Activated CD4-positive, alpha-beta memory T cell treated with anti-CD3 and anti-CD28 coated beads for 36 hours (primary cell): ENCODE results near the gene WFS1. TPM values are rescaled to one million over a fixed set of nuclear protein-coding genes. Genes with fewer than 3 reads are reported as not detected.

Experiments
- CTCF ChIA-PET: fragments of 350-600 bp; sonication (Branson Sonifier 250); formaldehyde crosslinking; loops from one replicate; lab custom pipeline; 2021; ENCODE audit warnings: antibody characterized with exemption, inconsistent platforms; lab: Charles Lee
- POLR2A ChIA-PET: fragments of 350-600 bp; sonication (Branson Sonifier 250); formaldehyde crosslinking; loops from one replicate; lab custom pipeline; 2021; ENCODE audit warnings: antibody characterized with exemption; lab: Charles Lee
- DNase-seq: peaks from one replicate; pipeline ENCODE4 v3.0.0-alpha.2; 2020
- H3K27ac Mint-ChIP-seq: one replicate; pipeline ENCODE4 v1.8.0; 2021; ENCODE audit warnings: mixed read lengths
- H3K27me3 Mint-ChIP-seq: one replicate; pipeline ENCODE4 v1.8.0; 2021; ENCODE audit warnings: mixed read lengths
- H3K36me3 Mint-ChIP-seq: one replicate; pipeline ENCODE4 v1.8.0; 2021; ENCODE audit warnings: mixed read lengths
- H3K4me1 Mint-ChIP-seq: one replicate; pipeline ENCODE4 v1.8.0; 2021; ENCODE audit warnings: low read depth, mixed read lengths
- H3K4me3 Mint-ChIP-seq: one replicate; pipeline ENCODE4 v1.8.0; 2021; ENCODE audit warnings: mild to moderate bottlenecking, mixed read lengths
- H3K9me3 Mint-ChIP-seq: one replicate; pipeline ENCODE4 v1.8.0; 2021; ENCODE audit warnings: mixed read lengths
- intact Hi-C: fragments of 100-400 bp; cut with micrococcal nuclease; formaldehyde crosslinking; loops from one replicate; pipeline ENCODE4 v1.15.1; 2023
- total RNA-seq, 2 experiments: library from RNA; stranded (reverse); gene quantifications; one replicate each; pipeline ENCODE4 v1.2.3, GENCODE V29; 2021

Gene WFS1
- total RNA-seq, 2 experiments from 2014 or later = 4.6 to 5.3 TPM

DNA sequence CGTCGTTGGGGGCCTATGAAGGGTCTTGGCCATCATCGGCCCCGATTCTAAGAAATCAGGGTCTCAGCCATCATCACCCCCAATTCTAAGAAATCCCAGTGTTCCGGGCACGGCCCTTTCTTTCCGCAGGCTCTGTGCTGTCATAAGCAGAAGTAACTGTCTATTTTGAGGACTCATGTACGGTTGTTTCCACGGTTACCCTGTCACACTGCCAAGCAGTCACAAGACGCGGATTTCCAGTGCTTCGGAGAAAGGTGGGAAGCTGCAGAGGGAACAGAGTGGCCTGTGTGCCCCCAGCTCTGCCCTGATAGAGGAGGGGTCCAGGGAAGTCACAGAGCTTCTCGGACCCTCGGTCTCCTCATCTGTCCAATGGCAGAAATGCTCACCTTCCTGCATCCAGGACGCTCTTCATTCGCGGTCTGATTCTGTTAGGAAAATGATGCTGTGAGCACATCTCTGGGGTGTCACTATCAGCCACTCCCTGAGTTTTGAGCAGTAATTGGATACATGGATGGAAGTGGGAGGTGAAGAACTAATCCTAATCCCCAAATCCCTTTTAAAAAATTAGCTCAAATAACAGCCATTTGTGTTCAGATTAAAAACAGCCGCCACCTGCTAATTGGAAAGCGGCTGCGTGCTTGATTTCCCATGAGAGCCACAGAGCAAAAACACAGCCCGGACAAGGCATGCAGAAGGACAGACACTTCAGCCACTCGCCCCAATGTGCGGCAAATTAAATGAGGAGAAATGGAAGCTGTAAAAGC lies 73.1 kb downstream of the WFS1 start:
- H3K4me3 Mint-ChIP-seq = no peak overlapping the region
- no peak for DNase-seq
- ChIA-PET POLR2A (no interaction called here), CTCF (interaction anchor here (1.5 to 9.9 kb wide), 3 partner anchors 10 to 204 kb away, joined by 6 to 78 read pairs (median 6); no protein-coding TSS in a partner anchor)
- H3K27me3 Mint-ChIP-seq = peaks cover 7% of the 10 kb centered on the region
- no peaks in the 10 kb centered on the region for H3K36me3 Mint-ChIP-seq
- H3K9me3 Mint-ChIP-seq = no peaks in the 10 kb centered on the region
- intact Hi-C loops = no loop called here
- peaks cover 10% of the 10 kb centered on the region for H3K4me1 Mint-ChIP-seq
- no peak overlapping the region for H3K27ac Mint-ChIP-seq

DNA sequence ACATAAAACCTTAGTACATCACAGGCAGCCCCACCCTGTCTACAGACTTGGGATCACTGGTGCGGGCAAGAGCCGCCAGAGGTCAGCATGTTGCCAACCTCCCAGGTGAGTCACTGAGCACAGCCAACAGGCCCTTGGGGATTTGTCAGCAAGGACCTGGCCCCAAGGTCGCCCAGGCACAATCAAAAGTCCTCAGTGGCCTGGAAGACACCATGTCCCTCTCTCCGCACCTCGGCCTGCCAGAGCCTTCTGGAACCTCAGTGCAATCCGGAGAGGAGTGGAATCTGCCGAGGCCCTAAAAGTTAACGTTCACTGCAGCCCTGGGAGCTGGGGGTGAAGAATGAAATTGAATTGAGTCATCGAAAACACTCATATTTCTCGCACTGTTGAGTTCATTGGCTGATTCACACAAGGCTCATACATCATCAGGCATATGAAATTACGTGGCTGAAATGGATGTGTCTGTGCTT lies 74.3 kb downstream of the WFS1 start:
- H3K36me3 Mint-ChIP-seq = no peaks in the 10 kb centered on the region
- H3K9me3 Mint-ChIP-seq = no peaks in the 10 kb centered on the region
- no peaks in the 10 kb centered on the region for H3K4me1 Mint-ChIP-seq
- ChIA-PET POLR2A (no interaction called here), CTCF (interaction anchor here (1.4 to 9.9 kb wide), 4 partner anchors 12 to 203 kb away, joined by 5 to 78 read pairs (median 6); no protein-coding TSS in a partner anchor)
- no peak overlapping the region for H3K4me3 Mint-ChIP-seq
- H3K27me3 Mint-ChIP-seq = no peaks in the 10 kb centered on the region
- no peak for DNase-seq
- intact Hi-C loops = no loop called here
- H3K27ac Mint-ChIP-seq = no peak overlapping the region

DNA sequence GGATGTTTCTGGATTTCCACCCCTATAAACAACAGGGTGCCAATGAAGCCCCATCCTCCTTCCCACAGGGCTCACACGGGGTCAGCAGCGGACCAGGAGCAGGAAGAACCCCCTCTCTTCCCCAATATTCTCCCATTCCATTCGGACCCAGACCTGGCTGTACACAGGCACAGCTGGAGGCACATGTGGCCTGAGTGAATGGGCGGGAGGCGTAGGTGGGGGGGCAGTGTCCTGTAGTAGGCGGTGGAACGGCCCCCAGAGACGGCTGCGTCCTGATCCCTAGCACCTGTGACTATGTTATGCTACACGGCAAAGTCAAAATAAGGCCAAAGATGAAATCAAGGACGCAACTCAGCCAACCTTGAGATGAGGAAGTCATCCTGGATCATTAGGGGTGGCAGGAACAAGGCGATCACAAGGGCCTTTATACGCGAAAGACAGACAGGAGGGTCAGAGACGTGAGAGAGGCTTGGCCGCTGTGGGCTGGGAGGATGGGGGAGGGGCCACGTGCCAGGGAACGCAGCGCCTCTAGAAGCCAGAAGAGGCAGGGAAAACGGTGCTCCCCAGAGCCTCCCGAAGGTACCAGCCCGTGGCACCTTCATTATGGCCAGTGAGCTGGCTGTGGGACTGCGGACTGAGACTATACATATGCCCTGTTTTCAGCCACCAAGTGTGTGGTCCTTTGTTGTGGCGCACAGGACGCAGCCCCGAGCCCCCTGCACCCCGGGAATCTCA lies 75.6 kb downstream of the WFS1 start:
- no peaks in the 10 kb centered on the region for H3K27me3 Mint-ChIP-seq
- H3K27ac Mint-ChIP-seq = no peak overlapping the region
- no peak overlapping the region for H3K4me3 Mint-ChIP-seq
- H3K9me3 Mint-ChIP-seq = no peaks in the 10 kb centered on the region
- ChIA-PET CTCF (interaction anchor here (0.8 to 9.9 kb wide), 4 partner anchors 13 to 94 kb away, joined by 3 to 78 read pairs (median 9); no protein-coding TSS in a partner anchor), POLR2A (no interaction called here)
- intact Hi-C loops = no loop called here
- H3K4me1 Mint-ChIP-seq = no peaks in the 10 kb centered on the region
- no peak for DNase-seq
- H3K36me3 Mint-ChIP-seq = no peaks in the 10 kb centered on the region

DNA sequence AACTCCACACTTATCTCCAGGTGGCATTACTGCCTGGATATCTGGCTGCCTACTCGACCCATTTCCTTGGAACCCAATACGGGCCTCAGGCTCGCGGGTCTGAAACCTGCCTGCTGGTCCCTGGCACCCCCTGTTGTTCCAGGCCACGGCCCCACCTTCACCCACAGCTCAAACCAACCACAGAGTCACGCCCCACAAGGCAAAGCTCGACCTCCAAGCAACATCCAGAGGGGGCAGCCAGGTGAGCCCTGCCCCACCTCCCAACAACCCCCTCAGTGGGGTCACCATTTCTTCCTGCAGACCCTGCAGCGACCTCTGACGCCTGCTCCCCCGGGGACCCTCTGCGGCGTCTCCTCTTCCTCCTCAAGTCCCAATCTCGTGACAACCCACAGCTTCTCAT lies 76.2 kb downstream of the WFS1 start:
- H3K4me3 Mint-ChIP-seq = no peak overlapping the region
- H3K4me1 Mint-ChIP-seq = no peaks in the 10 kb centered on the region
- no peak for DNase-seq
- no peaks in the 10 kb centered on the region for H3K27me3 Mint-ChIP-seq
- H3K36me3 Mint-ChIP-seq = no peaks in the 10 kb centered on the region
- POLR2A ChIA-PET = no interaction called here
- no peaks in the 10 kb centered on the region for H3K9me3 Mint-ChIP-seq
- intact Hi-C loops = no loop called here
- no peak overlapping the region for H3K27ac Mint-ChIP-seq
- CTCF ChIA-PET = interaction anchor here (3.5 to 9.9 kb wide), 2 partner anchors 13 to 18 kb away, joined by 13 to 78 read pairs; no protein-coding TSS in a partner anchor

DNA sequence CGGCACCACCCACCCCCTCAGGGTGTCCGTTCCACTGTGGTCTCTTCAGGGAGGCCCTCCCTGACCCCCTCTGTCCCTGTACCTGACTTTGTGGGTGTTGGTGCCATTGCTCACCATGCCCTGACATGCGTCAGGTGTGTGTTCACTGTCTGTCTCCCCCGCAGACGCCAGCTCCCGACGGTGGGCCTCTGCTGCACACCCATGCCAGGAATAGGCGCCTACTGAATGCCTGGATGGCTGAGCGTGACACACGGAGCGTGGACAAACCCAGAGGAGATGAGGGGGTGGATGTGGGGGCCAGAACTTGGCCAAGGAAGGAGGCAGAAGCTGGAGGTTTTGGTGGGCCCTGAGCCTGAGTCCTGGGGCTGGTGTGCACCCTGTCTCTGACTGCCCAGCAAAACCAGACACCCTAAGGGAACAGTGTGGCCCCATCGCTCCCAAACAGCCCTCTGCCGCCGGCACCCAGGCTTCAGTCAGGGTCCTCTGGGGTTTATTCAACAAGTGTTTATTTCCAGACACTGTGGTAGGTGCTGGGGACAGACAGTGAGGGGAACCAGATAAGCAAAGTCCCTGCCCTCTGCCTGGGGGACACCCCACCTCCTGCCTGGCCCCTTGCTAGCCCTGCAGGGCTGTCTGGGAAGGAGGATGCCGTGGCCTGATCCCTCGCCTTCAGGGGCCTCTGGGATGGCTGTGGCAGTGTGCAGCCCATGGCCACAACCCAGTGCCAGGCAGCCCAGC lies 76.9 kb downstream of the WFS1 start:
- Mint-ChIP-seq H3K4me1 (no peaks in the 10 kb centered on the region), H3K9me3 (no peaks in the 10 kb centered on the region), H3K27me3 (no peaks in the 10 kb centered on the region), H3K4me3 (no peak overlapping the region), H3K36me3 (no peaks in the 10 kb centered on the region), H3K27ac (no peak overlapping the region)
- DNase-seq = no peak
- CTCF ChIA-PET = interaction anchor here (3.5 to 9.9 kb wide), 2 partner anchors 14 to 19 kb away, joined by 13 to 78 read pairs; no protein-coding TSS in a partner anchor
- intact Hi-C loops = no loop called here
- POLR2A ChIA-PET = no interaction called here

DNA sequence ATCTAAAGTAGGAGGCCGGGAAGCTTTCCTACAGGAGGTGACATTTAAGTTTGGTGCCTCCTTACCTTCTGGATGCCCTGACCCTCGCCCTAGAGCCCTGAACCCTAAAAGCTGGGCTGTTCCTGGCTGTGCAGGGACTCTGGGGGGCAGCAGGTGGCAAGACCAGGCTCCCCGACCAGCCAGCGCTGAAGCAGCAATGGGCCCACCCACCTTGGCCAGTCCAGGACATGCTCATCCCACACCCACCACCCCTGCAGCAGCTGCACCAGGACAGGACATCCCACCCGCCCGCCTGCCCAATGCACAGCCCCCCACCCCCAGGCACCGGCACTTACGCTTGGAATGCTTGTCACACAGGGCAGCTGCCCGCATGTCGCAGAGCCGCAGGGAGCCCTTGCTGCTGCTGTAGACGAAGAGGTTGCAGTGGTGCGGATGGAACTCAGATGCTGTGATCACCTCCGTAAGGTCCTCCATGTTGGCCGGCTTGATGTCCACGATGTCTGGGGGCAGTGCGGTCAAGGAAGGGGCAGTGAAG lies 77.9 kb downstream of the WFS1 start:
- no peaks in the 10 kb centered on the region for H3K9me3 Mint-ChIP-seq
- intact Hi-C loops = no loop called here

DNA sequence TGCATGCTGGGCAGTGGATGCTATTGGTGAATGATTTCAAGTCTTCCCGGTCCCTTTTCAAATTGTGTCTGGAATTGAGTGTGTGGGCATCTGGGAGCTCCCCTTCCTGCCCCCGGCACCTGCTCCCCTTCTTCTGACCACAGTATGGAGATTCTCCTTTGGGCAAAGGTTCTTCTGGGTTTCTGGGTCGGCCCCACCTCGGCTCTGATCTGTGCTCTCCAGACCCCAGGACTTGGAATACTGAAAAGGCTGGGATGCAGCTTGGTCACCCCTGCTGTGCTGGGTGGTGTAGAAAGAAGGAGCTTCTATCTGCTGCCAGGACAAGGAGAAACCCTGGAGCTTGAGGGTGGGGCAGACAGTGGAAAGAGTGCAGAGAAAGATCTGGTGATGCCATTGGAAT lies 78.8 kb downstream of the WFS1 start:
- ChIA-PET CTCF (interaction anchor here (3.5 to 9.9 kb wide), 2 partner anchors 16 to 21 kb away, joined by 13 to 78 read pairs; no protein-coding TSS in a partner anchor), POLR2A (no interaction called here)
- Mint-ChIP-seq H3K4me3 (no peak overlapping the region), H3K4me1 (no peaks in the 10 kb centered on the region), H3K27ac (no peak overlapping the region), H3K36me3 (no peaks in the 10 kb centered on the region), H3K9me3 (no peaks in the 10 kb centered on the region), H3K27me3 (peaks cover 6% of the 10 kb centered on the region)
- intact Hi-C loops = no loop called here
- DNase-seq = no peak

More for the DNA sequence above, 77.9 kb downstream of the WFS1 start:
- Mint-ChIP-seq H3K27me3 (peaks cover 3% of the 10 kb centered on the region), H3K4me1 (no peaks in the 10 kb centered on the region), H3K27ac (no peak overlapping the region), H3K4me3 (no peak overlapping the region), H3K36me3 (no peaks in the 10 kb centered on the region)
- DNase-seq = no peak
- ChIA-PET CTCF (interaction anchor here (3.5 to 9.9 kb wide), 2 partner anchors 15 to 20 kb away, joined by 13 to 78 read pairs; no protein-coding TSS in a partner anchor), POLR2A (no interaction called here)

DNA sequence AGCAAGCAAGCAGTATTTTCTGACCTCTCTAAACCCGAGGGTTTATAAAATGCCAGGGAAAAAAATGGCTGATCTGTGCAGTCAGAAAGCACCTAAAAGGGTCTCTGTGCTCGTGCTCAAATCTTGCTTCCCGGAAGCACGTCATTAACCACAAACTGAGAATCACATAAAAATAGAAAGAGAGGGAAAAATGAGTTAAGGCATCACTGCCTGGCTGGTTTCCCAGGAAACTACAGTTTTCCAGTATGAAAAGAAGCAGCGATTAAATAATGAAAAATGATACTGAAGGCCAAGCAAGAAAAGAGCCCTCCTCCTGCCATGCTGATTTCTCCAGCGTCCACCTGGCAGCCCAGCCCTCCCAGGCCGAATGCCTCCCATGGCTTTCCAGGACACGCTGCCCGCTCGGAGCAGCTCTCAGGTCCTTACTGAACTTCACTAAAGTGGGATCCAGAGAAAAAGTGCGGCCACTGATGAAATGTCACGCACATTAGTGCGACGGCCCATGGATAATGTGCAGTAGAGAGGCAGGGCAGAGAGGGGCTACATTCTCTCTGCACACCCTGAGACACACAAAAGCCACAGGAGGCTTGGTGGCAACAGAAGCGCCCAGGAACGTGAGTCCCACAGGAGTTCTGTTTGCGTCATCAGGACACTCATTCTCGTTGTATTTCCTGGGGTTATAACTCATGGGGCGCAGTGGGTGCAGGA lies 80.4 kb downstream of the WFS1 start:
- Mint-ChIP-seq H3K36me3 (no peaks in the 10 kb centered on the region), H3K9me3 (no peaks in the 10 kb centered on the region), H3K4me1 (no peaks in the 10 kb centered on the region), H3K4me3 (no peak overlapping the region), H3K27ac (no peak overlapping the region), H3K27me3 (peaks cover 12% of the 10 kb centered on the region)
- intact Hi-C loops = no loop called here
- no peak for DNase-seq
- CTCF ChIA-PET = no interaction called here
- POLR2A ChIA-PET = no interaction called here

DNA sequence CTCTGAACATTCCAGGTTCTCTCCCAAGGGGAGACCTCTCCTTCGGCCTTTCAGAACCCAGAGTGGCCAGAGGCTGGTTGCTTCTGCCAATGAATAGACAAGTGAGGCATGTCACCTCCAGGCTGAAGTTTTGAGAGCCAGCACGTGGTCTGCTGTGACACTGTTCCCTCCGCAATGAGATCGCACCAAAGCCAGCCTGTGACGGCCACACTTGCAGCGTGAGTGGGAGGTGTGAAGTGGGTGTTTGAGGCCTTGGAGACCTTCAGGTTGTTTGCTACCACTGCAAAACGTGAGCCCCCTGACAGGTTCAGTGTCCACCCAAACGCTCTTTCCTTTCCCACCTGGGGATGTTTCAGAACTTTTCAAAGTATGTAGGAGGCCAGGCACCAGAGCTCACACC lies 81.0 kb downstream of the WFS1 start:
- CTCF ChIA-PET = no interaction called here
- H3K4me1 Mint-ChIP-seq = no peaks in the 10 kb centered on the region
- intact Hi-C loops = no loop called here
- no peak for DNase-seq
- no peak overlapping the region for H3K4me3 Mint-ChIP-seq
- POLR2A ChIA-PET = no interaction called here
- H3K36me3 Mint-ChIP-seq = no peaks in the 10 kb centered on the region
- H3K9me3 Mint-ChIP-seq = no peaks in the 10 kb centered on the region
- H3K27me3 Mint-ChIP-seq = peaks cover 13% of the 10 kb centered on the region
- no peak overlapping the region for H3K27ac Mint-ChIP-seq

DNA sequence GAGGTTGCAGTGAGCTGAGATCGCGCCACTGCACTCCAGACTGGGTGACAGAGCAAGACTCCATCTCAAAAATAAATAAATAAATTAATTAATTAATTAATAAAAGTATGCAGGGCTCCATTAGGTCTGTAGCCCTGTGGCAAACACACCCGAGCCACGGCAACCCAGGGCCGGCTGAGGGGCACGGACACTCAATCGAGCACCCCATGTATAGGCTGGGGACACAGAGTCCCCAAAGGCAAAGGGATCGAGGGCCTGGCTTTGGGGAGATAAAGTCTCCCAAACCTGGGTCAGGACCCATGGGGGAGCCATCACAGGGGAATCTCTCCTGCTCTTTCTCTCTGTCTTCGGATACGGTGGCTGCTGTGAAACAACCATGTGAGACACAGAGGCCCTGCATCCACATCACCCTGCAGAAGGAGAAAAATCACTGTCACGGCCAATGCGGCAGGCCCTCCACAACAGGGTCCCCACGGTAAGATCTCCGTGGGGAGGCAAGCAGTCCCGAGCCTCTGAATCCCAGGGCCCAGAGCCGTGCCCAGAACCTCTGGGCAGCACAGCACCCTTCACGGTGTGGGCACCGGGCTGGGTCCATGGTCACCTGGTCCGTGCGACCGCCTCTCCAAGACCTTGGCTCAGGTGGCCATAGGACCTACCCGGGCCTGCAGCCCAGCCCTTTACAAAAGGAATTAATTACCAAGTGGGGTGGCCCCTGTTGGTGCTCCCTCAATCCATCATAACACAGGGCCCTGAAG lies 81.8 kb downstream of the WFS1 start:
- ChIA-PET CTCF (interaction anchor here (1.6 kb wide), 1 partner anchor 20 kb away, joined by 4 read pairs; no protein-coding TSS in a partner anchor), POLR2A (no interaction called here)
- Mint-ChIP-seq H3K4me3 (no peak overlapping the region), H3K4me1 (no peaks in the 10 kb centered on the region), H3K27ac (no peak overlapping the region), H3K27me3 (peaks cover 13% of the 10 kb centered on the region), H3K36me3 (no peaks in the 10 kb centered on the region), H3K9me3 (no peaks in the 10 kb centered on the region)
- no peak for DNase-seq
- intact Hi-C loops = no loop called here
